Measurements from ENCODE around the gene RBM18.

Gene RBM18

GRCh38 chr9:122264360-122265148, at the start of gene RBM18, which contains the start of gene MRRF:
TSS of gene RBM18 (minus strand) at chr9:122264840. CDS start at chr9:122261492, 3,348 bp downstream.
TSS of gene MRRF (plus strand) at chr9:122264882. CDS start at chr9:122270892, 6,010 bp downstream.
- peak; percentile 84 for DNase-seq

- no peak for DNase-seq
Observed at GRCh38 chr9:122314165-122314564, 49.5 kb upstream of the RBM18 start.

DNA sequence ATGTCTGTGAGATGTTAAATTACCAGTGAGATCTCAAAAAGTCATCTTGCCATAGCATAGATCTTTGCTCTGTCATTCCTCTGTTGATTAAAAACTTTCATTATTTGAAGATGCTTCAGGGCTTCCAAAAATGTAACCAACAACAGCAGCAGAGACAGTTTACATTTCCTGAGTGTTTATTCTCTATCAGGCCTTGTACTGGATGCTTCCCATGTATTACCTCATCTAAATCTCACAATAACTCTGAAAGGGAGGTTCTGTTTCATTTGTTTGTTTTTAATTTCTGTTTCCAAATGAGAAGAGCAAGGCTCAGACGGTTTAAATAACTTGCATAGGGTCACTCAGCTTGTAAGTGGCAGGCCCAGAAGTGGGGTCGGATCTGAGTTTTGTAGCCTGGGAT, 45.2 kb upstream of the RBM18 start:
- DNase-seq = no peak

DNA sequence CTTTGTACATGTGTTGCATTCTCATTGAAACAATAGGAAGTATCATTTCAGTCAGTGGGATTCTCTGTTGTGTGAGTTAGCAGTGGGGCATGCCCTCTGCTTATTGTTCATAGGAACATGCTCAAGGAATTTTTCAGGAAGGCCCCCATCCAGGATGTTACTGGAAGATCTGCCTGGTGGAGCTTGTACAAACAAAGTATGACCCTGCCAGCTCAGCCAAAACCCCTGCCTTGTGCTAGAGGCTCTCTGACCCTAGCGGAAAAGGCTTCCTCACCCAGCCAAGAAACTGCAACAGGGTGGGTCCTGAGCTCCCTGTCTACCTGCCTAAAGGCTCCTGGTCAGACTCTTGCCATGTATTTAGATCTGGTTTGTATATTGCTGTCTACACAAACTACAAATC, 43.3 kb upstream of the RBM18 start:
- no peak for DNase-seq

DNA sequence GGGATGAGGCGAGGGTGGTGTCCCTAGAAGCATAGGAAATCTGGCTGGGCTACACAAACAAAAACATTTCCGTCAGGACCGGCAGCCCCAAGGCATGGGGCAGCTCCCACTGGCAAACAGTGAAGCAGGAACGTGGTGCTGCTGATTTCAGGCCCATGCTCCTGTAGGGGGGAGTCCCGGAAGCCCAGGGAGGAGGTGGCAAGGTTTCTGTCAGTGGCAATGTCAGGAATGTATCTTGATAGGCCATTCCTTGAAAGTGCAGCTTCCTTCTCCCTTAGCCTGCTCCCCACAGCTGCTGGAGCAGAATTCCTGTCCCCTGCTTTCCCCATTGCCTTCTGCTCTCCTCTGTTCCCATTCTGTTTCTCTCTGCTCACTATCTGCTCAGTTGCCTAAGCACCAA, 42.4 kb upstream of the RBM18 start:
- no peak for DNase-seq

DNA sequence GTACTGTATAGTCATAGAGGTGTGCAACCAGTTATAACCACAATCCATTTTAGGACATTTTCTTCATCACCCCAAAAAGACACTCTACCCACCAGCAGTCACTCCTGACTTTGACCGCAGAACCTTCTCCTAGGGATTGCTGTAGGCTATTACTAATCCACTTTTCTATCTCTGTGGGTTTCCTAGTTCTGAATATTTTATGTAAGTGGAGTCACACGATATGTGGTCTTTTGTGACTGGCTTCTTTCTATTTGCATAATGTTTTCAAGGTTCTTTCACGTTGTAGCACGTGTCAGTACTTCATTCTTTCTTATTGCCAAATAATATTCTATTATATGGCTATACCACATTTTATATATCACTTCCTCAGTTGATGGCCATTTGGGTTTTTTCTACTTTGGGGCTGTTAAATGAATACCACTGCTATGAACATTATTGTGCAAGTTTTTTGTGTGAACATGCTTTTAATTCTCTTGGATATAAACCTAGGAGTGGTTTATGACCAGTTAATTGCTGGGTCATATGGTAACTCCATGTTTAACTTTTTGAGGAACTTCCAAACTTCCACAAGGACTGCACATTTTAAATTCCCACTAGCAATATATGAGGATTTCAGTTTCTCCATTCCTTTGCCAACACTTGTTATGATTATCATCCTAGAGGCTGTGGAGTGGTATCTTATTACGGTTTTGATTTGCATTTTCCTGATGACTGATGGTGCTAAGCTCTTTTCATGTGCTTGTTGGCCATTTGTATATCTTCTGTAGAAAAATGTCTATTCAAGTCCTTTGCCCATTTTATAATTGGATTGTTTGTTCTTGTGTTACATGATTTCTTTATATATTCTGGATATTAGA, 37.8 kb upstream of the RBM18 start:
- no peak for DNase-seq

DNA sequence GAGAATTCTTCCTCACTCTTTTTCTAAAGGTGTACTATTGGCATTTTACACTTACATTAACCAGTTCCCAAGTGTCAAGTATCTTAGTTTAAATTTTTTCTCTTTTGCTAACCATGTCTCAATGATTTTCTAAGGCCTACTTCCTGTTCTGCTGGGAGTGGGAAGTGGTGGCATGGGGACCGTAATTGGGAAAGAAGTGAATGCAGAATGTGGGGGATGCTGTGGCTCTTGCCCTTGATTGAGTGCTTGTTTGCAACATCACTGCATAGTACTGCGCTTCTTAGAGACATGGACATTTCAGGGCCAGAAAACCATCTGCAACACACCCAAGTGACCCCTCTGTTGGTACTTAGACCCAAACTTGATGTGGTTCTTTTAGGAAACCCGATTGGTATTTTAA, 32.9 kb upstream of the RBM18 start:
- no peak for DNase-seq

DNA sequence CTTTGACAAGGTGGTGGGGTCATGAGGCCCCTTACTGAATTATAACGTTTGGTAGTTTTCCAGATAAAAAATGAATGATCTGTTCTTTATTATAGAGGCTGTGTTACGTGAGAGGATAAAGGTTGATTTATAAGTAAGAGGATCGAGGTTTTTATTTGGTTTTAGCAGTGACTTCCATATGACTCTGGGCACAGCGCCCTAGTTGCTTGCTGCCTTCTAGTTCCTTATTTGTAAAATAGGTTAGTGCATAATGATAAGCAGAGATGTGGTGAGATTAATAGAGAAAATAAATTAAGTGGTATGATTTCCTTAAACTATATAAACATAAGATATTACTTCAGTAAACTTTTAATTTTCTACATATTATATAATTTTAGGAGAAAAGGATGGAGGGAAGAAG, 29.9 kb upstream of the RBM18 start:
- DNase-seq = no peak

DNA sequence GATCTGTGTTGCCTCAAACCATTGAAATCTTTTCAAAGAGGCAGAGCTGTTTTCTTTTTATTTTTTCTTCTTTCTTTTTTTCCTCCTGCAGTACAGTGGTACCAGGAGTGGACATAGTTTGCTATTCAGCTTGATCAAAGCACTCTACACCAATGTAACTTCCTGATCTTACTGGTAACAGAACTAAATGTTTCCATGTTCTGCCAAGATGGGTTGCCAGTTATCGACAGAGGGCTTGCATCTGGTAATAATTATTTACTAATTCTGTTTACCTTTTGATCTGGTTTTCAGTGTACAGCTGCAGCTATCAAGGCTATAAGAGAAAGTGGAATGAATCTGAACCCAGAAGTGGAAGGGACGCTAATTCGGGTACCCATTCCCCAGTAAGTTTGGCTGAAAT, 26.8 kb upstream of the RBM18 start:
- no peak for DNase-seq

DNA sequence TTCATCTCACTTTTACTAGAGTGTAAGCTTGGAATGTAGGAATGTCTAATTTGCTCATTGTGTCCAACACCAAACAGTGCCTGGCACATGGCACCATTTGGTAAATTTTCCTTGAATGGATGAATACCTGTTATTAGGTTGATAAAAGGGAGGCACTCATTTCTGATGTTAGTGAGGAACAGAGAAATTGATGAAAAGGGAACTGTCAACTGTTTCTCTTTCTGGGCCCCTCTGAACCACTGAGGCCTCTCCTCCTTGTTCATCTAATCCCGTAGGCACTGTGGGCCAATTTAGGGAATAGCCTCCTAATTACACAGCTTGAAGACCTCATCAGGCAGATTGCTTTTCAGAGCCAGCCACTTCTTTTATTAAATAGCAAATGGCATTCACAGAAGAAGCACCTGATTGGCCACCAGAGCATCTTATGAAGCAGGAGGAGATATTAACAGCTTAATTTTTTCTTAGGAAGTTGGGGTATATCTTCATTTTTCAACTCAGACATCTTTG, 22.6 kb upstream of the RBM18 start:
- DNase-seq = no peak

DNA sequence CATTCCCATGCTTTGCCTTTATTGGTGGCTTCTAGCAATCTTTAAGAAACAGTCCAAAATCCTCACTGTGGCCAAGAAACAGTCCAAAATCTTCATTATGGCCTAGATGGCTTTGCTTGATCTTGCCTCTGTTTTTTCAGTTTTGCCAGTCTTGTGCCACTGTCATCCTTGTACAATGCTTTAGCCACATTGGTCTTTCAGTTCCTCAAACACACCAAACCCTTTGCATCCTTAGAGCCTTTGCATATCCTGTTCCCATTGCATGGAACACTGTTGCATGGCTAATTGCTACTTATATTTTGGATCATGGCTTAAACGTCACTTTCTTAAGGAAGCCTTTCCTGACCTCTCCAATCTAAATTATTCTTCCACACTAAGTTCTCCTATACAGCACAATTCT, 22.1 kb upstream of the RBM18 start:
- DNase-seq = no peak

- DNase-seq = no peak
Observed at GRCh38 chr9:122281368-122281767, 16.7 kb upstream of the RBM18 start.

DNA sequence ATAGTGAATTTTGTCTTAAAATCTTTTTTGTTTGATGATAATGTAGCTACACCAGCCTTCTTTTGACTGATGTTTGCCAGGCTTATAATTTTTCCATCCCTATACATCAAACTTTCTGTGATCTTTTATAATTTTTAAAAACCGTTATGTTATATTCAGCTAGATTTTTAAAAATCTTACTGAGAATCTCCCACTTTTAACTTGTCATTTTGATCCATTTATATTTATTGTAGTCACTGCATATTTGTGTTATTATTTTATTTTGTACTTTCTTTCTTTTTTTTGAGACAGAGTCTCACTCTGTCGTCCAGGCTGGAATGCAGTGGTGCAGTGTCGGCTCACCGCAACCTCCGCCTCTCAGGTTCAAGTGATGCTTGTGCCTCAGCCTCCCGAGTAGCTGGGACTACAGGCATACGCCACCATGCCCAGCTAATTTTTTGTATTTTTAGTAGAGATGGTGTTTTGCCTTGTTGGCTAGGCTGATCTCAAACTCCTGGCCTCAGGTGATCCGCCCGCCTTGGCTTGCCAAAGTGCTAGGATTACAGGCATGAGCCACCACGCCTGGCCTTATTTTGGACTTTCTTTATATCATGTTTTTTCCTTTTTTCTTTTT, 12.8 kb upstream of the RBM18 start:
- DNase-seq = no peak

GRCh38 chr9:122276096-122276495, 11.5 kb upstream of the RBM18 start:
- DNase-seq = no peak

GRCh38 chr9:122274055-122274454, 9.4 kb upstream of the RBM18 start:
- DNase-seq = no peak

DNA sequence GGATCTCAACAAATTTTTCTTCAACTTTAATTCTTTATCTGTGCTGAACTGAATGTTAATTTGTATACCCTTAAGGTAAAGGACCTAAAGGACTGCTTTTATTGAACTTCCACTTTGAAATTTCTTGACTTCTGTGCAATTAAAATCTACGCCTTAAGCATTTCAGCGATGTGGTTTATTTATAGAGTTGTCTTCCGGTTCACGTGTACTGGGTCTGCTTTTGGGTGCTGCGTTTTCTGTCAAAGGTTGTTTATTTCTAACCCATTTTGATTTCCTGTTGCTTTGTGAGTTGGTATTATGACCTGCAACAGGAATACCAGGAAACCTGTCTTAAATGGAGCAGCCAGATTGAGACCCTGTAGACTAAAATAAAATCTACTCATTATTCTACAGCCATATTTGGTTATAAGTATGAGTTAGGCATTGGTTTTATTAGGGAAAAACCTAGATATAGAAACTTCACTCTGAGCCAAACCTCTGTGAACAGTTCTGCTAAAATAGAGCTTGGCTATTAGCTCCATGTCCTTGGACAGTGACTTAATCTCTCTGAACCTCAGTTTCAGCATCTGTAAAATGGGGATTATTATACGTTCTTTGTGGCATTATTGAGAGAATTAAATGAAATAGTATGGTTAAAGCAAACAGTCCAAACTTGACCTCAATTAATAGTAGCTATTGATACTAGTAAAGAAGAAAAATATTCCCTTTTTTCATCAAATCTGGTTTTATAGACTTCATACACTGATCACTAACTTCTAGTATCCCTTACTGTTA, 3.6 kb upstream of the RBM18 start:
- DNase-seq = no peak

- DNase-seq = peak in 1 of 2 donors; percentile 9
Observed at GRCh38 chr9:122265149-122265915, 692 bp upstream of the RBM18 start.

DNA sequence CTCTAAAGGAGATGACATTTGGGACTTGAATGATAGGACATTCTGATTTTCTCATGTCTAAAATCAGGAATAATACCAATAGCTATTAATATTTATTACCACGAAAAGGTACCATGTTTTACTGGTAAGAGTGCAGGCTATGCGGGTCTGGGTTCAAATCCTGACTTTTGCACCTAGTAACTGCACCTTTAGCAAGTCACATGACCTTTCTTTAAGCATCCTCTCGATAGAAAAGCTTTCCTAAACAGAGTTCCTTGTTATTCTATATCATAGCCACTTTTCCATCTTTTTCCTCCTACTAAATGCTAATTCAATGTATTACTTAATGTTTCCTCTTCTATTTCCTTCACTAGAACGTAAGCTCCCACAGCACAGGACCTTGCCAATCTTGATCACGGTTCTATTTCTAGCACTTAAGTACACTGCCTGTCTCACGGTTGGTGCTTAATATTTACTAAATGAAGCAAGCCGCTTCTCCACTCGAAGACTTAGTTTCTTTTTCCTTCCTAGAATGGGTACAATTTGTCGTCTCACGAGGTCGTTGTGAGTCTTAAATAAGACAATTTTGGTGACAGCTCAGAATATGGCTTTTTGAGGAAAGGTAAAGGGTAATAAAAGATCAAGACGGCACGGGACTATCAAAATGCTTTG, 816 bp downstream of the RBM18 start:
- no peak for DNase-seq

- DNase-seq = no peak
Observed at GRCh38 chr9:122262073-122262472, 2.6 kb downstream of the RBM18 start.

DNA sequence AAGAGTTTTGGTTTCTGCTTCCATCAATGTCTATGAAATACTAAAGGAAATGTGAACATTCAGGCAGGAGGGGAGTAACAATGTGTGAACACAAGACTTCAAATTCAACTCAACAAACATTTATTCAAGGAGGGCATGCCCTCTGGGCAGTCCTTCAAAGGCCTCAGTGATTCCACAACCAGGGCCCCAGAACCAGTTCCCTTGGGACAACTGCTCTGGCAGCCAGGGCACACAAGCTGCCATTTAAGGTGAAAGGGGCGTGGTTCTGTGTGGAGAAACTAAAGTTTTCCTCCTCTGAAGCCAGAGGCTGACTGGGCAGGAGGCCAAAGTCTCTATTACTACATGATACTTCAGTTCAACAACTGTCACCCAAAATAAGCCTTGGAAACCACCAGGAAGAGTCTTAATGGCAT, 3.2 kb downstream of the RBM18 start:
- DNase-seq = no peak

- no peak for DNase-seq
Observed at GRCh38 chr9:122258886-122259415, 5.7 kb downstream of the RBM18 start.

Measured in activated CD4-positive, alpha-beta T cell treated with anti-CD3 and anti-CD28 coated beads for 4 hours (primary cell).